ENCODE results near the gene MOCS3. TPM values are rescaled to one million over a fixed set of nuclear protein-coding genes. Genes with fewer than 3 reads are reported as not detected.

Gene MOCS3
- total RNA-seq, 1 experiment from 2014 or later = 5.8 TPM

DNA sequence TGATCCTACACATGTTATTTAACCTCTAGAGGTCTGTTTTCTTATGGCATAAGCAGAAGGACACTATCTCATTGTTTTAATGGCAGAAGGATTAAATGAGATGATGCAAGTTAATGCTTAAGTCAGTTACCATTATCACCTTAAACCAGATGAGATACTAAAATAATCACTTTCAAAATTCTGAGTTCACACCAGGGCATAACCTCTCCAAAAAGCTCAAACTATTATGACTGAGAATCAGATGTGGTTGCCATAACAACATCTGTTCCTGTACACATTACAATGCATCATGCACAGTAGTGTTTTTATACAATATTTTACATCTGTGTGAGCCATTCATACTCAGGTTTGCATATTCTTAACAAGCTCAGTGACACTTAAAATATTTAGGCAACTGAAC is 37.6 kb upstream of the MOCS3 start:
- Histone ChIP-seq H3K4me3 (ENCODE audit: low read depth in 2 of 2, low read length in 2 of 2) (no peak overlapping the region), H3K9me3 (ENCODE audit: control insufficient read depth, insufficient read depth, low read depth, low read length) (no peaks in the 10 kb centered on the region), H3K36me3 (ENCODE audit: control insufficient read depth, insufficient read depth, low read length) (peaks cover 13% of the 10 kb centered on the region; the same call in 1 of the 2 replicates), H3K27me3 (ENCODE audit: control insufficient read depth, insufficient read depth, low read length) (no peaks in the 10 kb centered on the region), H3K27ac (ENCODE audit: low read length) (no peak overlapping the region), H3K4me1 (ENCODE audit: control insufficient read depth, insufficient read depth, low read length) (peaks cover 33% of the 10 kb centered on the region)
- no peak for DNase-seq (ENCODE audit: low read depth, low spot score)
- TF ChIP-seq, protein P1, sequence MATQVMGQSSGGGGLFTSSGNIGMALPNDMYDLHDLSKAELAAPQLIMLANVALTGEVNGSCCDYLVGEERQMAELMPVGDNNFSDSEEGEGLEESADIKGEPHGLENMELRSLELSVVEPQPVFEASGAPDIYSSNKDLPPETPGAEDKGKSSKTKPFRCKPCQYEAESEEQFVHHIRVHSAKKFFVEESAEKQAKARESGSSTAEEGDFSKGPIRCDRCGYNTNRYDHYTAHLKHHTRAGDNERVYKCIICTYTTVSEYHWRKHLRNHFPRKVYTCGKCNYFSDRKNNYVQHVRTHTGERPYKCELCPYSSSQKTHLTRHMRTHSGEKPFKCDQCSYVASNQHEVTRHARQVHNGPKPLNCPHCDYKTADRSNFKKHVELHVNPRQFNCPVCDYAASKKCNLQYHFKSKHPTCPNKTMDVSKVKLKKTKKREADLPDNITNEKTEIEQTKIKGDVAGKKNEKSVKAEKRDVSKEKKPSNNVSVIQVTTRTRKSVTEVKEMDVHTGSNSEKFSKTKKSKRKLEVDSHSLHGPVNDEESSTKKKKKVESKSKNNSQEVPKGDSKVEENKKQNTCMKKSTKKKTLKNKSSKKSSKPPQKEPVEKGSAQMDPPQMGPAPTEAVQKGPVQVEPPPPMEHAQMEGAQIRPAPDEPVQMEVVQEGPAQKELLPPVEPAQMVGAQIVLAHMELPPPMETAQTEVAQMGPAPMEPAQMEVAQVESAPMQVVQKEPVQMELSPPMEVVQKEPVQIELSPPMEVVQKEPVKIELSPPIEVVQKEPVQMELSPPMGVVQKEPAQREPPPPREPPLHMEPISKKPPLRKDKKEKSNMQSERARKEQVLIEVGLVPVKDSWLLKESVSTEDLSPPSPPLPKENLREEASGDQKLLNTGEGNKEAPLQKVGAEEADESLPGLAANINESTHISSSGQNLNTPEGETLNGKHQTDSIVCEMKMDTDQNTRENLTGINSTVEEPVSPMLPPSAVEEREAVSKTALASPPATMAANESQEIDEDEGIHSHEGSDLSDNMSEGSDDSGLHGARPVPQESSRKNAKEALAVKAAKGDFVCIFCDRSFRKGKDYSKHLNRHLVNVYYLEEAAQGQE (IDR thresholded peaks at IDR 0.05; ENCODE audit: insufficient read depth in 1 of 2, low read depth in 2 of 2, low read length in 1 of 2) = no peak
- TF ChIP-seq TCF7L2 (IDR thresholded peaks at IDR 0.05; ENCODE audit: low read depth, low read length) = no peak
- TF ChIP-seq SIN3A (IDR thresholded peaks at IDR 0.05; ENCODE audit: borderline replicate concordance, insufficient read depth, low read depth, low read length) = no peak
- no peak for TF ChIP-seq CTCF (IDR thresholded peaks at IDR 0.05)
- no peak for TF ChIP-seq POLR2AphosphoS5 (IDR thresholded peaks at IDR 0.05; ENCODE audit: low read depth, low read length)
- in situ Hi-C loops (cut with HindIII; ENCODE audit: low pct_unique_long_range_greater_than_20kb, low sequenced_read_pairs) (no loop called here), intact Hi-C loops (cut with micrococcal nuclease; ENCODE audit: unreplicated experiment) (no loop called here)
- ChIA-PET POLR2A (no interaction called here), CTCF (interaction anchor here (0.5 kb wide), 1 partner anchor 10 kb away, joined by 3 read pairs; no protein-coding TSS in a partner anchor)
- no peak for ATAC-seq
- TSS peak; percentile 0 for BruUV-seq (replicated peaks)

GRCh38 chr20:50921803-50922501 is 36.7 kb upstream of the MOCS3 start:
- no TSS peak for BruUV-seq (replicated peaks)
- Histone ChIP-seq H3K9me3 (ENCODE audit: control insufficient read depth, insufficient read depth, low read depth, low read length) (no peaks in the 10 kb centered on the region), H3K27me3 (ENCODE audit: control insufficient read depth, insufficient read depth, low read length) (no peaks in the 10 kb centered on the region), H3K36me3 (ENCODE audit: control insufficient read depth, insufficient read depth, low read length) (peaks cover 22% of the 10 kb centered on the region; the same call in 1 of the 2 replicates), H3K4me3 (ENCODE audit: low read depth in 2 of 2, low read length in 2 of 2) (no peak overlapping the region), H3K4me1 (ENCODE audit: control insufficient read depth, insufficient read depth, low read length) (peaks cover 26% of the 10 kb centered on the region), H3K27ac (ENCODE audit: low read length) (no peak overlapping the region)
- DNase-seq (ENCODE audit: low read depth, low spot score) (no peak), ATAC-seq (no peak)
- intact Hi-C loops (cut with micrococcal nuclease; ENCODE audit: unreplicated experiment) = no loop called here
- in situ Hi-C loops (cut with HindIII; ENCODE audit: low pct_unique_long_range_greater_than_20kb, low sequenced_read_pairs) = no loop called here
- POLR2A ChIA-PET = no interaction called here
- TF ChIP-seq CTCF (IDR thresholded peaks at IDR 0.05) = no peak
- TF ChIP-seq TCF7L2 (IDR thresholded peaks at IDR 0.05; ENCODE audit: low read depth, low read length) = no peak
- no peak for TF ChIP-seq POLR2AphosphoS5 (IDR thresholded peaks at IDR 0.05; ENCODE audit: low read depth, low read length)
- TF ChIP-seq, protein P1 (IDR thresholded peaks at IDR 0.05; ENCODE audit: insufficient read depth in 1 of 2, low read depth in 2 of 2, low read length in 1 of 2) = no peak
- CTCF ChIA-PET = no interaction called here

Data from Panc1 (cell line).